CD14-positive monocyte (primary cell): ENCODE results near the gene MAP3K3. TPM values are rescaled to one million over a fixed set of nuclear protein-coding genes. Genes with fewer than 3 reads are reported as not detected.
A peak's percentile ranks its signal among the peaks of the same experiment; 100 is the strongest.

Experiments used
- DNase-seq, 3 donors: peaks; one replicate each; pipeline ENCODE4 v3.0.0-alpha.2; 2011 to 2022
- H2AFZ ChIP-seq: 2 replicates; pipeline ENCODE4 v1.6.0; 2012; ENCODE audit warnings: mild to moderate bottlenecking, low read depth, low read length, inconsistent platforms; ENCODE audit not compliant: insufficient read depth, poor library complexity, severe bottlenecking
- H3K27ac ChIP-seq, 2 donors: 1 replicate in 1 of 2; 2 replicates in 1 of 2; pipeline ENCODE4 v1.5.1; 2012 to 2013; ENCODE audit warnings: low read length in 2 of 2, control low read depth in 1 of 2, inconsistent platforms in 1 of 2, low read depth in 1 of 2, mild to moderate bottlenecking in 1 of 2
- H3K27me3 ChIP-seq, 2 donors: one replicate each; pipeline versions ENCODE4 v1.6.0 to v1.6.1; 2011 to 2013; ENCODE audit warnings: low read length in 2 of 2; ENCODE audit not compliant: control insufficient read depth in 2 of 2, insufficient read depth in 2 of 2
- H3K36me3 ChIP-seq, 2 donors: replicated peaks in 1 of 2; 1 replicate in 1 of 2; 2 replicates in 1 of 2; pipeline versions ENCODE4 v1.5.1 to v1.6.1; 2012 to 2013; ENCODE audit warnings: low read length in 2 of 2, control low read depth in 1 of 2, inconsistent platforms in 1 of 2, mild to moderate bottlenecking in 1 of 2; ENCODE audit not compliant: insufficient read depth in 2 of 2, control insufficient read depth in 1 of 2
- H3K4me1 ChIP-seq, 2 donors: 1 replicate in 1 of 2; 2 replicates in 1 of 2; pipeline versions ENCODE4 v1.5.1 to v1.6.1; 2012 to 2013; ENCODE audit warnings: low read length in 2 of 2, control low read depth in 1 of 2, inconsistent platforms in 1 of 2, mild to moderate bottlenecking in 1 of 2, moderate library complexity in 1 of 2; ENCODE audit not compliant: insufficient read depth in 2 of 2, control insufficient read depth in 1 of 2
- H3K4me2 ChIP-seq: replicated peaks from 2 replicates; pipeline ENCODE3; 2012; ENCODE audit warnings: low read length, moderate library complexity, mild to moderate bottlenecking; ENCODE audit not compliant: poor library complexity, severe bottlenecking; ENCODE audit errors: extremely low read depth
- H3K4me3 ChIP-seq, 3 experiments: fragments of 200-600 bp in 1 of 3; sonication (generic) in 1 of 3; replicated peaks in 1 of 3; 1 replicate in 2 of 3; 2 replicates in 1 of 3; pipeline ENCODE4 v1.5.1; 2011 to 2013; ENCODE audit warnings: low read length in 3 of 3, mild to moderate bottlenecking in 3 of 3, control low read depth in 2 of 3, low read depth in 2 of 3, inconsistent platforms in 1 of 3, moderate library complexity in 1 of 3
- H3K79me2 ChIP-seq: 2 replicates; pipeline ENCODE4 v1.6.0; 2012; ENCODE audit warnings: mild to moderate bottlenecking, control low read depth, inconsistent platforms, low read length, moderate library complexity; ENCODE audit not compliant: insufficient read depth
- H3K9ac ChIP-seq: 2 replicates; pipeline ENCODE4 v1.6.0; 2017; ENCODE audit warnings: low read length, mild to moderate bottlenecking; ENCODE audit not compliant: insufficient read depth, poor library complexity, severe bottlenecking
- H3K9me3 ChIP-seq, 2 donors: replicated peaks in 1 of 2; 1 replicate in 1 of 2; 2 replicates in 1 of 2; pipeline versions ENCODE4 v1.5.1 to v1.6.1; 2012 to 2013; ENCODE audit warnings: low read length in 2 of 2, control low read depth in 1 of 2; ENCODE audit not compliant: control insufficient read depth in 1 of 2, insufficient read depth in 1 of 2
- H4K20me1 ChIP-seq: 2 replicates; pipeline ENCODE4 v1.6.0; 2012; ENCODE audit warnings: mild to moderate bottlenecking, low read length, control low read depth, moderate library complexity; ENCODE audit not compliant: insufficient read depth
- H3K27ac Mint-ChIP-seq, 7 donors: one replicate each; pipeline ENCODE4 v1.8.0; 2020; ENCODE audit warnings: mild to moderate bottlenecking in 7 of 7, mixed read lengths in 7 of 7, moderate library complexity in 6 of 7, inconsistent platforms in 2 of 7
- H3K27me3 Mint-ChIP-seq, 3 donors: one replicate each; pipeline ENCODE4 v1.8.0; 2021 to 2022; ENCODE audit warnings: low read depth in 3 of 3, mild to moderate bottlenecking in 3 of 3, mixed read lengths in 3 of 3, moderate library complexity in 3 of 3, inconsistent platforms in 1 of 3
- H3K36me3 Mint-ChIP-seq, 2 donors: one replicate each; pipeline ENCODE4 v1.8.0; 2020; ENCODE audit warnings: mixed read lengths in 2 of 2, inconsistent platforms in 1 of 2, mild to moderate bottlenecking in 1 of 2
- H3K4me1 Mint-ChIP-seq: one replicate; pipeline ENCODE4 v1.8.0; 2020; ENCODE audit warnings: mild to moderate bottlenecking, mixed read lengths
- H3K4me3 Mint-ChIP-seq, 2 donors: one replicate each; pipeline ENCODE4 v1.8.0; 2020; ENCODE audit warnings: mild to moderate bottlenecking in 2 of 2, mixed read lengths in 2 of 2, moderate library complexity in 1 of 2
- H3K9me3 Mint-ChIP-seq, 7 donors: one replicate each; pipeline ENCODE4 v1.8.0; 2020 to 2022; ENCODE audit warnings: mixed read lengths in 7 of 7, mild to moderate bottlenecking in 6 of 7, moderate library complexity in 6 of 7, inconsistent platforms in 2 of 7
- CTCF ChIP-seq: fragments of 200-600 bp; IDR thresholded peaks from one replicate; pipeline ENCODE4 v1.8.0; 2022; ENCODE audit warnings: antibody characterized with exemption, mild to moderate bottlenecking
- WGBS: methylation state at CpG from one replicate; pipeline ENCODE4 v1.1.5; 2013; ENCODE audit warnings: missing lambda C conversion rate; ENCODE audit not compliant: insufficient coverage; 5-methylcytosine and 5-hydroxymethylcytosine counted together
- intact Hi-C, 2 donors: fragments of 100-400 bp; cut with micrococcal nuclease; formaldehyde crosslinking; loops; one replicate each; pipeline versions ENCODE4 v1.15.0 to v1.15.1; 2023
- polyA plus RNA-seq, 3 donors: library from polyadenylated mRNA; depleted of rRNA in 1 of 3; unstranded in 2 of 3; stranded (reverse) in 1 of 3; fragments of 300-500 nt in 2 of 3; fragments of >200 nt in 1 of 3; fragmentation: Illumina TruSeq in 2 of 3; gene quantifications; 1 replicate in 2 of 3; 2 replicates in 1 of 3; pipeline ENCODE4 v1.2.3, GENCODE V29; 2012 to 2021

The MAP3K3 gene
- polyA plus RNA-seq, 3 donors, result 52.2 to 219 (median 63.6) TPM

DNA sequence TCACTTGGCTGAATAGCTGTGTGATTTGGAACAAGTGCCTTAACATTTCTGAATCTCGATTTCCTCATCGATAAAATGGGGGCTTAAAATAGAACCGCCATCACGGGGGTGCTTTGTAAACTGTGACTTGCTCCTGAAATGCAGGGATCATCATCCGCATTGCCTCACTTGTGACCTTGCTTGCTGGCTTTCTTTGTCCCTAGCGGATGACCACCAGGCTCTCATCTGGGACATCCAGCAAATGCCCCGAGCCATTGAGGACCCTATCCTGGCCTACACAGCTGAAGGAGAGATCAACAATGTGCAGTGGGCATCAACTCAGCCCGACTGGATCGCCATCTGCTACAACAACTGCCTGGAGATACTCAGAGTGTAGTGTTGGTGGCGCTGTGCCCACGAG, 33.4 kb upstream of the MAP3K3 start:
- Histone ChIP-seq H3K27me3 (no peaks in the 10 kb centered on the region), H2AFZ (no peak overlapping the region), H3K36me3 (peaks cover 85 to 97% of the 10 kb centered on the region in 2 donors), H3K4me2 (no peak overlapping the region), H3K9ac (no peak overlapping the region), H3K27ac (no peak overlapping the region), H3K4me1 (no peaks in the 10 kb centered on the region), H3K4me3 (no peak overlapping the region), H4K20me1 (peaks cover 6% of the 10 kb centered on the region), H3K79me2 (no peaks in the 10 kb centered on the region), H3K9me3 (no peaks in the 10 kb centered on the region)
- intact Hi-C loops, result no loop called here
- WGBS, result 98% methylated on average over 7 of the region's 11 CpGs
- Mint-ChIP-seq H3K36me3 (peaks cover 77 to 94% of the 10 kb centered on the region in 2 donors), H3K4me1 (no peaks in the 10 kb centered on the region), H3K9me3 (no peaks in the 10 kb centered on the region), H3K27me3 (peaks cover 0 to 6% (median 0%) of the 10 kb centered on the region in 3 donors), H3K27ac (peak overlapping the region in 2 of 7 donors; percentile 11 to 79), H3K4me3 (no peak overlapping the region)
- TF ChIP-seq CTCF, result no peak
- no peak for DNase-seq

DNA sequence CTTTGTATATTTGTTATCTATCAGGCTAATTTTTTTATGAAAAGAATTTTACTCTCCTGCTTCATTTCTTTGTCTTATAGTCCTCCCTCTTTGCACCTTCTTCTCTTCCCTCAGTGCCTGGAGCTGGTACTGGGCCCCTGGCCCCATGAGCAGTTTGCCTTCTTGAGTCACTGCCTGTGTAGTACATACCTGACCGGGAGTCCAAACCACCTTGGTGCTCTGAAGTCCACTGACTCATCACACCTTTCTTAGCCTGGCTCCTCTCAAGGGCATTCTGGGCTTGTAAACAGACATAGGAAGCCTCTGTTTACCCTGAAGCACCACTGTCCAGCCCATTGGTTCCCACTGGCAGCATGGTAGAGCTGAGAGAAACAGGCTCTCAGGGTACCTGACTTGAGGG, 32.6 kb upstream of the MAP3K3 start:
- H3K27me3 Mint-ChIP-seq, result peaks cover 0 to 6% (median 0%) of the 10 kb centered on the region in 3 donors
- peaks cover 81 to 97% of the 10 kb centered on the region in 2 donors for H3K36me3 ChIP-seq

More for the DNA sequence above, 32.6 kb upstream of the MAP3K3 start:
- TF ChIP-seq CTCF, result no peak
- no peaks in the 10 kb centered on the region for H3K9me3 ChIP-seq
- H3K4me1 ChIP-seq, result no peaks in the 10 kb centered on the region
- H2AFZ ChIP-seq, result no peak overlapping the region
- H3K9me3 Mint-ChIP-seq, result no peaks in the 10 kb centered on the region
- DNase-seq, result no peak
- peak overlapping the region in 2 of 7 donors; percentile 9 to 58 for H3K27ac Mint-ChIP-seq
- H3K79me2 ChIP-seq, result no peaks in the 10 kb centered on the region
- no peak overlapping the region for H3K27ac ChIP-seq
- H3K27me3 ChIP-seq, result no peaks in the 10 kb centered on the region
- no peak overlapping the region for H3K4me3 Mint-ChIP-seq
- H3K4me2 ChIP-seq, result no peak overlapping the region
- H4K20me1 ChIP-seq, result peaks cover 5% of the 10 kb centered on the region
- H3K4me3 ChIP-seq, result no peak overlapping the region
- intact Hi-C loops, result no loop called here
- H3K4me1 Mint-ChIP-seq, result no peaks in the 10 kb centered on the region
- no peak overlapping the region for H3K9ac ChIP-seq
- WGBS, result no CpG with 5 or more reads among the region's 1 CpG
- H3K36me3 Mint-ChIP-seq, result peaks cover 76 to 91% of the 10 kb centered on the region in 2 donors
